GM19324 (cell line): ENCODE data around the gene HACD2.

ENCODE experiments used
- ATAC-seq: cut with Tn5 transposase; IDR thresholded peaks from one replicate; pipeline ENCODE4 v1.9.1; 2021; ENCODE audit warnings: mild to moderate bottlenecking, moderate library complexity; ENCODE audit not compliant: unreplicated experiment, low FRiP score

The HACD2 gene

DNA sequence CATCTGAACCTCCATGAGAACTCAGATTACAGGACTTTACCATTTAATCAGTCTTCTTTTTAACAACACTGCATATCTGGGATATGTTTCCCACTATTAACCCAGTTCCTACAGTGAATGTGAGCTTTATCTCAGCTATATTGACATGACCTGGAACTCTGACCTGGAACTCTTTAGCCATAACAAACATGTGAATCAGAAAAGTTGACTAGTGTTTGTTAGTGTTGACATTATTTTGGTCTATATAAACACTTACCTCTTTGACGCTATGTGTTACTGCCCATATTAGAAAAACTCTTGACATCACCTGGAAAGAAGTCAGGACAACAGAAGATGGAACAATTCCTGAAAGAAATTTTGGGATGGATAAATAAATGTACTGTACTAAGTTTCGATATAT, 56.7 kb downstream of the HACD2 start:
- no peak for ATAC-seq

DNA sequence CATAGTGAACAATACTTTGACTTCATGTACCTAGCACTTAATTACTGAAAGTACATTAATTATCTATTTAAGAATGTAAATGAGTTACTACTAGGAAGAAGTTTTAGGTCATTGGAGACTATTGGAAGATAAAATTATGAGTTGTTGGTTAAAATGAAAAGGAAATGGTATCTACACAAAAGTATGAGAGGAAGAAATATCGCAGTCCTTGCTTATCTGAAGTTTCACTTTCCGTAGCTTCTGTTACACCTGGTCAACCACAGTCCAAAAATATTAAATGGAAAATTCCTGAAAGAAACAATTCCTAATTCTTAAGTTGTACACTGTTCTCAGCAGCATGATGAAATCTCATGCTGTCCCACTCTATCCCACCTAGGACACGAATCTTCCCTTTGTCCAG, 57.8 kb downstream of the HACD2 start:
- no peak for ATAC-seq

DNA sequence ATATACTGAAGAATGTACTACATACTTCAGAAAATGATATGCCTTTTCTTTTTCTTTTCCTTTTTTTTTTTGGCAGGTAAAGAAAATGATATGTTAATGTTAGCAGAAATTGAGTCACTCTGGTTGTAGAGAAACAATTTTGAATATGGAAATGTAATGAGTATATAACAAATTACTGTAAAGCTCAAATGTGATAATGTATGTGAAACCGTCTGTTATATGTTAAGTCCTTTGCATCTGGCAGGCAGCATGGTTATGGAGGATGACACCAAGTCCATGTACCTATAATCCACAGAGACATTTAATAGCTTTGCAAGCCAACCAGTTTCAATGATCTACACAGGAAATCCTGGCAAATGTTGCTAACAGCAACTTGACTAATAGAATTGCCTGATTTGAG, 58.4 kb downstream of the HACD2 start:
- ATAC-seq, result no peak

DNA sequence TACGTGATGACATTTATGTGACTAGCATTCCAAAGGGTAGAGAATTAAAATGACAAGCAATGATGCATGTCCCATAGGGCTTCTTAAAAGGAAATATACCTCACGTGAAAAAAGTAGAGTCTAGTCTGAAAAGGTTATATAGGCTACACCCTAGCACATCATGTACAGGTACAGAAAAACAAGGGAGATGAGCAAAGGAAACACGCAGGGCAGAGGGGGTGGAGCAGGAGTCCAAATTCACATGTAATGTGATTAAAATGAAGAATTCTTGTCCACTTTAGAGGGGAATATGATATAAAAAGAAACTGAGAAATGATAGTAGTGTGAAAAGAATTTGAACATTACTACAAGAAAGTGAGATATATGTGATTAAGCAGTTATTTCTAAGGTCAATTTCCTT, 59.4 kb downstream of the HACD2 start:
- ATAC-seq, result no peak

DNA sequence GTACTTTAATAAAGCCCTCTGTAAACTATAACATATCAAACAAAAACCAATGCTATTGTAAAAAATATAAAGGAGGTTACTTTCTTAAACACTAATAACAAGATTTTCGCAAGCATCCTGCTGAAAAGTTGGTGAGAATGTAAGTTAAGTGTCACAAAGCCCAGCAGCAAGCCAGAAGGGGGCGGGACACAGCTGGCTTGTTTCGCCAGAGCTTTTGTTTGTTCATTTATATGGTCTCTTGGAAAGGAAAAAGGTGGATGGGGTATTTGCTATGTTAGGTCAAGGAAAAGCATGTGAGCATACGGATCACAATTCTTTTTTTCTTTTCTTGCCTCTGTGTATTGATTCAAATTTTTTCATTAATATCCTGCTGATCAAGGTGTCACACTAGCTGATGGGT, 59.9 kb downstream of the HACD2 start:
- no peak for ATAC-seq

DNA sequence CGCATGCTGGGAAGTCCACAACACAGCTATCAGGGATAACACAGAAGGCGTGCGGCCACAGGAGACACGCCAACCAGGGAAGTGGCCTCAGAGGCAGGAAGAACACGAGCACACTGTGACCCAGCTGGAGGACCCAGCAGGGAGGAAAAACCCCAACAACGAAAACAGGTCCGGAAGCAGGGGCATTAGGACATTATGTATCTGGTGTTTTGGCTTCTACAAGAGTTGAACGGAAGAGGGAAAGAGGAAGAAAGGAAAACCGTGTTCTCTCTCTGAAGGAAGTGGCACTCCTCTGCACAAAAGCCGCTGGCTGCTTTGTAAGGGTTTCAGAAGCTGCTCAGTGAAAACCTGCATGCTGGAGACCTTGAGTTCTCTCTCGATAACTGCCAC, 61.8 kb downstream of the HACD2 start:
- no peak for ATAC-seq

DNA sequence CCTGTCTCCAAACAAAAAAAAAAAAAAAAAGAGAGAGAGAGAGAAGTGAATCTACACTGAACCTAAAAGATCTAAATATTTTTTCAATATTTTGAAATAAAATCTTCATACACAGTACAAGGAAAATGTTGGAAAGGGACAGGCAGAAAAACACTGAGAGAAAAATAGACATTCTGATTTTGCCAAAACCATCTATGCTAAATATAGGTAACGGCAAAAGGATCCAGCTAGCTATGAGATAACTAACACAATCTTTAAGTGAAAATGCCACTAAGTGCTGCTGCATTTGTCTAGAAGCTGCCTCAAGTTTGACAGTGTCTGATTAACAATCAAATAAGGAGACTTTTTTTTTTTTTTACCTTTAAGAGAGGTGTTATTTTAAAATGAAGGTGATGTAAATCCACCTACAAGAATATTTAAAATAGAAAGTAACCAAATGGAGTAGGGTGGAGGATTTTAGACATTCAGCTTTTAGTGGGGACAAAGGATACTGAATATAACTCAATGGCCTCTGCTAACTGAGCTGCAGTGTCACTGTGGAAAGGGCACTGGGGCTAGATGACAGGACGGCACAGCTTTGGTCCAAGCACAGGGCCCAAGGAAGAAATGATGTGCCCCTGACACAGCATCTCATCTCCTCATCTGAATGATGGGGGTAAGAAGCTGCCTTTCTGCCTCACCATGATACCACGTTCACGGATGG, 62.4 kb downstream of the HACD2 start:
- no peak for ATAC-seq

DNA sequence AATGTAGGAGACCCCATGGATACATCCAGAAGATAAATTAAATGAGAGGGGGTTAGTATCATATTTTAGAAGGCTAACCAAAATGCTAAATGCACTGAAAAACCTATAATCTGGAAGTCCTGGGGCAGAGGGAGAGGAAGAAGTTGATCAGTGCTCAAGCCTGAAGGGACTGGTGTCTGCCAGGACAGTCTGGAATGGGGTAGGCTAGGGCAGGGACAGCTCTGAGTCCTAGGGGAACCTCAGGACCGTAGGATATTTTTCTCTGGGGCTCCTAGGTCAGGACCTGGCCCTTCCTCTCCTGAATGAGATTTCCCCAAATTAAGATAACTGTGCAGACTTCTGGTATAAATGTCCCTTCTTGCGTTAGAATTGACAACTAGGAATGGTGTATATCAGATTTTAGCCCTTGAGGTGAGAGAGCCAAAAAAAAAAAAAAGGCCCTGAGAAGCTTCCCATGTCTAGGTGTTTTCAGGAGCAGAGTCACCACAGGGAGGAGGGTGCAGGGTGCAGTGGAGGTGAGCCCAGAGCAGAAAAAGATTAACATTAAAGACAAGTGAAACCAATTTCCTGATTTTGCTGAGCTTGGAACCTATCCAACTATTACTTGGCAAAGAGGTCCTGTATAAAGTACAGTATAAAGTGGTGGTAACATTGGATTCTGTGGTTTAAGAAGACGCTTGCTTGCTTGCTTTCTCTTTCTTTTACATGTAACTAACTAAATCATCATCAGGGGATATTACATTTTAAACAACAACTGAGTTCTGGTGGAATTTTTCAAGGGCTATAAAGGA, 63.5 kb downstream of the HACD2 start:
- ATAC-seq, result no peak

DNA sequence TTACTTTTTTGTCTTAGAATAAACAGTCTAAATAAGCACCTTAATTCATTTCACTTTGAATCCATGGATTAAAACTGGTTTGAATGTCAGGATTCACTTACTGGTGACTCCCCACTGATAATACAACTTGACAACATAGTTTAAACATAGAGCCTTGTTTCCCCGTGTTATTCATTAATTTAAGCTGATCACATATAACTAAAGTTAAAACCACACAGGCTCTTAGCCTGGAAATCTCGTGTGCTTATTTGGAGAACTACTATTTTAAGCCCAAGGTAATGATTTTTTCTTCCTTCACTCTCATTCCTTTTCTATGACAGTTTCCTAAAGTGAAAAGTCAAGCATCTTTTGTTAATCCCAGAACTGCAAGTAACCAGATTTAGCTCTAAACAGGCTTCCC, 64.2 kb downstream of the HACD2 start:
- ATAC-seq, result no peak

DNA sequence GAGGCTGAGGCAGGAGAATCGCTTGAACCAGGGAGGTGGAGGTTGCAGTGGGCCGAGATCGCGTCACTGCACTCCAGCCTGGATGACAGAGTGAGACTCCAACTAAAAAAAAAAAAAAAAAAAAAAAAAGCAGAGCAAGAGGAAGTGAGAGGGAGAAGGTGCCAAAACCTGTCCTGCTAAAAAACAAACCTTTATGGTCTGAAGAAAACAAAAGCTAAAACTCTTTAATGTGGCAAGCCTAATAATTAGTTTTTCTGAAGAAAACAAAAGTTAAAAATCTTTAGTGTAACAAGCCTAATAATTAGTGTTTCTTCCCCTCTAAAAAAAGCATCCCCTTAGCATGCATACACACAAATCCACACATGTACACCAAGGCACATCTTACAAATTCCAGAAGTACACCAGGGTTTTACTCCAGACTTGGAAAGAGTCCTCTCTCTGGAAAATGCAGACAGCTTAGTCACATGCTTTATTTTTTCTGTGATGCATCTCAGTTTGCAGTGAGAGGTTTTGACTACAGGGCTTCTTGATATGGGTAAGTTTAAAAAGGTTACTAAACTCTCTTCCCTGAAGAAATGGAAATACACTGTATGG, 65.9 kb downstream of the HACD2 start:
- ATAC-seq, result no peak

DNA sequence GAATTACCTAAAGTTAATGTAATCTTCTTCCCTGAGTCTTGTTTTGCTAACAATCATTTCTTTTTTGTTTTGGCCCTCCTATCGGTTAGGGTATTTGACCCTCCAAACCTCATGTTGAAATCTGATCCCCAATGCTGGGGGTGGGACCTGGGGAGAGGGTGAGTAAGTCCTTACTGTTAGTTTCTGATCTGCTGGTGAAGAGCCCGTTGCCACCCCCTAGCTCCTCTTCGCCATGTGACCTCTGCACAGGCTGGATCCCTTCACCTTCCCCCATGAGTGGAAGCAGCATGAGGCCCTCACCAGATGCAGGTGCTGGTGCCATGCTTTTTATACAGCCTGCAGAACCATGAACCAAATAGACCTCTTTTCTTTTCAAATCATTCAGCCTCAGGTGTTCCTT, 73.1 kb downstream of the HACD2 start:
- ATAC-seq, result no peak

DNA sequence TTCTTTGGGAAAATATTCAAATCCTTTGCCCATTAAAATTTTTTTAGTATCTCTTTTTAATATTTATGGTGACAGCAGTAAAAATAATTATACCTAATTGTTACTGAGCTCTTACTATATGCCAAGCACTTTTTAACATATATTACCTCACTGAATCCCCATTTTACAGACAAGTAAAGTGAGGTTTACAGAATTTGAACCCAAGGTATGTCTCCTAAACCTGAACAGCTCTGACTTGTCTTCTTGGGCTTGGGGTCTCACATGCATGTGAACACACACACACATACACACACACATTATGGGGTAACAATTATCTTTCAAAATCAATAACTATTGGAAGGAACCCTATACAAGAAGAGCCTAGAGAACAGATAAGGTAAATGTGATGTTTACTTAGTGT, 73.8 kb downstream of the HACD2 start:
- no peak for ATAC-seq

DNA sequence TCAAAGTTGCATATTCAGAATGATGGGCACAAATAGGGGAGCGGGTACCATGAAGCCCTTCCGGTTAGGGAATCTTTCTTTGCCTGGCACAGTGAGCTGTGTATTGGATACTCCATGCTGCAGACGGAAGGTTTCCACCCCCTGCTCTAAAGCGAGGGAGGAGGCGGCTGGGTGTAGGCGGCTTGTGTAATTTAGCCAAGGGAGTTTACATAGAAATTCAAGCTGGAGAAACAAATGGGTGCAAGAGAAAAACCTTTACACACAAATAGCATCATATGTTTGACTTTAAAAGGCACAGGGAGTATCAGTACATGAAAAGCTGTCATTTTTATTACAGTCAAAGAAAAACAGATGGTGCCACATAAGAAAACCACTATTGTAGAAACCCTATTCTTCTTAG, 76.7 kb downstream of the HACD2 start:
- no peak for ATAC-seq

DNA sequence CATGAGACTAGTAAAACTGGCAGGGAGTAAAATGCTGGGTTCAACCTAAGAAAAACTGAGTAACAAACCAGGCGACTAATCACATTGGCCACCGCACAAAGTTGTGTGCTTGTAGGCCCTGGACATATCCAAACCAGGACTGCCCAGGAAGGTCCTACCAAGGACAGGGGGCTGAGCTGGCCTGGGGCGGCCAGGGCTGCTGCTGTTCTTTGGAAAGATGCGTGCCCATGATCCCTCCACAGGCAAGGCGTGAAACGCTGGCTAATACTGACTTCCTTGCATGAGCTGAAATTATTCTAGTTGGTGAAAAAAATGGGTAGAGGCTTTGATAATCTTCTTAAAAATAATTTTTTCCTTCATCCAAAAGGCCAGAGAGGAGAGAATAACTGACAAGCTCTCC, 79.0 kb downstream of the HACD2 start:
- no peak for ATAC-seq

DNA sequence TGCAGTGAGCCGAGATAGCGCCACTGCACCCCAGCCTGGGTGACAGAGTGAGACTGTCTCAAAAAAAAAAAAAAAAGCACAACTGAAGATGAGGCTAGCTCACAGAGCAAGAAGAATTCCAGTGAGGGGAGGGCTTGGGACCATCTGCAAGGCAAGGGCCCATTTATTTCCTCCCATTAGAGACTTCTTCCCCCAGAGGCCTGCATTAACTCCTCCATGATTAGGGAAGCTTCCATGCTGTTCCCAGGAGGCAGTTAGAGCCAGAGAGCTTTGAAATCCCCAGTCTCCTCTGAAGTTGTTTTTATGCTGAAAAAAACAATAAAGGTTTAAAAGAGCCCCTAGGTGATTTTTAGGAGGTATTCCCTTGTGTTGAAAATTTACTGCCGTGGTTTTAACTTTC, 81.7 kb downstream of the HACD2 start:
- ATAC-seq, result no peak

DNA sequence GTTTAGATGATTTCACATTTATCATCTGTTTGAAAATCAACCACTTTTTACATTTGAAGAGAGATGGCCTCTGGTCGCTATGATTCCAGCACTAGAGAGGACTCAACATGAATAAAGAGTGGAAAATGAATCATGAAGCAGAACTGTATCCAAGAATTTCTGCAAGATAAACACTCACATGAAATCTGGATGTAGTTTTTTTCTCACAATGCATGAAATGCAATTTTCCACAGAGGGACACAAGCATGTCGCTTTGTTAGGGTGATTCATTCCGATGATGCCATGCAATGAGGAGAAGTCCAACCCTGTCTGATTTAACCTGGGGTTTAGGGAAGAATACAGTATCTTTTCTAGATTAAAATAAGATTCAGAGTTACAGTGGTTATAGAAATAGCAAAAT, 85.5 kb downstream of the HACD2 start:
- ATAC-seq, result no peak

DNA sequence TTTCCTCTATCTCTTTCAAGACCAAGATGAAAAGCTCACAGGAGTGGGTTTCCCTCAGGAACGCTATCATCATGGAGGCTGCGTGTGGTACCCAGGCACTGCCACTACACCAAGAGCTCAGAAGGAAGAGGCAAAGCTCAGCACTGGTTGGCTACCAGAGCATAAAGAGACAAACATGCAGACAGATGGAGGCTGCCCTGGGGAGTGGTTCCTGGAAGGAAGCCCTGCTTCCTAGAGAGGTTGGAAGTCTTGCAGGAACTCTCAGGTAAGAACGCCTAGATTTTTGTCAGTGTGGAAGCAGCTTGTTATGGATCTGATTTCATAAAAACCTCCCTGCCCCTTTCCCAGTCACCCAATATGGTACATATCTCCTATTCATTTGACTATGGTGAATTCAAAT, 86.1 kb downstream of the HACD2 start:
- no peak for ATAC-seq

DNA sequence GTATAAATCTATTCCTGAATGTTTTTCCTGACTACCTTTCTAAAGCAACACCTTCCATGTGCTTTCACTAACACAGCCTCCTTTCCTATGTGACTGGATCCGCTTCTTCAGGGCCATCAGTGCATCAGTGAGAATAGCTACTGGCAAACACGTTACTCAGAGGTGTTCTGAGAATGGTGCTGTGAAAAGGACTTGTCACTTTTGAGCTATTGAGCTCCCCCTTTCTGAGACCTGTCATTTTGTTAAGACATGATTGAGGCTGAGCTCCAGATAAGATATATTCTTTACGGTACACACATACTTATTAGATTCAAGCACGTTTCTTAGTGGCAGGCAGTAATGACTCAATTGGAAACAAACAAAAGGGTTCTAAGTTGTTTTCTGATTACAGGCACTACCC, 90.9 kb downstream of the HACD2 start:
- no peak for ATAC-seq

DNA sequence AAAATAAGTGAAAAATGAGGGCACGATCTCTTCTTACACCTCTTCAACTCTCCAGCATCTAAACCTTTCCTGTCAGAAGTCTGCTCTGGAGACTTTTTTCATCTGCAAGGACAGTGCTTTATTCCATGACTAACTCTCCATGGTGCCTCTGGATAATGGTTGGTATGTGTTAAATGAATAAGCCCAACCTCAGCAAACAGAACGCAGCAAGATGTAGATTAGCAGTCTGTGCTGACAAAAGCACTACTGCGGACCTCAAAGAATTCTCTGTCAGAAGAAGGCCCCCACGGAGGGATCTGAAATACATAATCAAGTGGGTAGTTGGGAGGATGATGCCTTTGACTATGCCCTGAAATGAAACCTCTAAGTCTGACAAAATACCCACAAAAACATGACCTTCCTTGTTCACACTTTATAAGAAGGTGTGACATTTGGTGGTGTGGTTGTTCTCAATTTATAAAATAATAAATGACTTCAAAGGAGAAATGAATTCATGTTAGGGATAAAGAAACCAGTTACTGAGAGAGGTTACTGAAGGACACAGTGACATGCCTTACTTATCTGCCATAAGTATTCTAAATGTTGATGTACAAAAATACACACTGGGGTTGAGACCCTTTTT, 92.8 kb downstream of the HACD2 start:
- no peak for ATAC-seq

DNA sequence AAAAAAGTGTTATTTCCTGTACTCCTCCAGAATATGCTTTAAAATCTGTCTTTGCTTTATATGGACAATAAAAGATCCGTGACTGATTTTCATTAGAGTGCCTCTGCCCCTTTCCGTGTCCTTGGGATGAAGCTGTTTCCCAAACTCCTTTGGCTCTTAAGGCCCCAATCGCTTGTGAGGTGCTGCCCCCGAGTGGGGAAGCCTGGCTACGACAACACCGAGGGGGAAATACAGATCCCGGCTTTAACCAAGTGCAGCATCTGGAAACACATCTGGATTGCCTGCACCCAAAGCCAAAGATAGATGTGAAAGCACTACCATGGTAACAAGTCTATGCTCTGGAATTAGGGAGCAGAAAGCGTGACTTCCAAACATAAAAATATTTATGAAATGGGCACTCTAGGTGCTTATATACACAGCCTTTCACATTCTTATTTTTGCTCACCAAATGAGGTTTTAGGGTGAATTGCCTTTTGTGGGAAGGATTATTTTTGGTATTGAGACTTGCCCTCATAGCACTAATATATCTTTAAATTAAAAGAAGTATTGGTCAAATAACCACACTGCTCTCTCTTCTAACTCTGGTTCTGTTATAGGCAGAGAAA, 95.4 kb downstream of the HACD2 start:
- ATAC-seq, result no peak
